GM13976 (cell line): ENCODE measurements around the gene ARHGEF17.
"Not testable (repeated sequence)": the region's sequence is repeated elsewhere in the genome, so short reads cannot be mapped to it uniquely, and the experiment has no call there.

ENCODE experiments used
- DNase-seq: peaks from one replicate; pipeline ENCODE4 v3.0.0; 2012; ENCODE audit warnings: low spot score
- in situ Hi-C: fragments of 300-500 bp; cut with MboI; formaldehyde crosslinking; loops from one replicate; pipeline ENCODE4 v1.12.0; 2022; ENCODE audit warnings: low sequenced_read_pairs, mixed read lengths, inconsistent platforms; ENCODE audit not compliant: unreplicated experiment
- TF ChIP-seq, protein P1 (sequence below): IDR thresholded peaks from 2 replicates; pipeline ENCODE4 v1.5.1; 2012; ENCODE audit warnings: borderline replicate concordance, mild to moderate bottlenecking; ENCODE audit not compliant: insufficient read depth; ENCODE audit errors: extremely low read depth, missing control alignments, control extremely low read depth

Gene ARHGEF17

DNA sequence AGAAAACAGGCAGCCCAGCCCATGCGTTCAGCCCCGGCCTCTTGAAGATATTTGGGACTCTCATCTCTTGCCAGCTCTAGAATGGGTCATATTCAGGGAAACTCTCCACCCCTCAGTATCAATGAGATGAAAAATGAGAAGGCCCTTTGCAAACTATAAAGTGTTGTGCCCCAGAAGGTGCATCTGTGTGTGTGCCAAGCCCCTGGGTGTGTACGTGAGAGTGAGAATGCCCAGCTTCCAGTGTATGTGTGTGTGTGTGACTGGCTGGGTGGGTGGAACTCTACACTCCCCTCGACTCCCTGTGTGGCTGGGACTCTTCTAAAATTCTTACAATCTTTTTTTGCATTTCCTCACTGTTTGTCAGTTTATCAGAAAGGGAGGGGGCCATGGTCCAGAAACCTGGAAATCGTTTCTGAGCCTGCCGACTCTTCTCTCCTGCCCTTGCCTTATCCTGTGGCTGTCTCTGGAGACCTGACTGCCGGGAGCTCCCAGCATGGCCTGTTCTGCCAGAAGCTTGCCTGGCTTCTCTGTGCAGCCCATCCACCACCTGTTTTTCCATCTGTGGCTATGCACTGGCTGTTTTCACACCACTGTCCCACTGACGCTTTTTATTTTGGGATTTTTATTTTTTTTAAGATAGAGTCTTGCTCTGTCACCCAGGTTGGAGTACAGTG, 34.7 kb upstream of the ARHGEF17 start:
- DNase-seq = no peak
- in situ Hi-C loops = no loop called here

DNA sequence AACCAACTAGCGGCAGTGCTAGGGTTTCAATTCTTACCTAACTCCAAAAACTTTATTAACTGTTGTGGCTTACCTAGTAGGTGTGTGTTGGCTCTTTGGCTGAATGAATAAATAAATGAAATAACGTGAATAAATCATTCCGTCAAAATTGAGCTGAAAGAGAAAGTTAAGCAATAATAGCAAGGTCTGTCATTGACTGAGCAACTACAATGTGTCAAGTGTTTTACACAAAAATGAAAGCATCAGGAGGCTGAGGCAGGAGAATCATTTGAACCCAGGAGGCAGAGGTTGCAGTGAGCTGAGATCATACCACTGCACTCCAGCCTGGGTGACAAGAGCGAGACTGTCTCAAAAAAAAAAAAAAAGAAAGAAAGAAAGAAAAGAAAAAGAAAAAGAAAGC, 33.9 kb upstream of the ARHGEF17 start:
- DNase-seq, in situ Hi-C loops: not testable (repeated sequence)

More for the DNA sequence above, 34.7 kb upstream of the ARHGEF17 start:
- TF ChIP-seq, protein P1, sequence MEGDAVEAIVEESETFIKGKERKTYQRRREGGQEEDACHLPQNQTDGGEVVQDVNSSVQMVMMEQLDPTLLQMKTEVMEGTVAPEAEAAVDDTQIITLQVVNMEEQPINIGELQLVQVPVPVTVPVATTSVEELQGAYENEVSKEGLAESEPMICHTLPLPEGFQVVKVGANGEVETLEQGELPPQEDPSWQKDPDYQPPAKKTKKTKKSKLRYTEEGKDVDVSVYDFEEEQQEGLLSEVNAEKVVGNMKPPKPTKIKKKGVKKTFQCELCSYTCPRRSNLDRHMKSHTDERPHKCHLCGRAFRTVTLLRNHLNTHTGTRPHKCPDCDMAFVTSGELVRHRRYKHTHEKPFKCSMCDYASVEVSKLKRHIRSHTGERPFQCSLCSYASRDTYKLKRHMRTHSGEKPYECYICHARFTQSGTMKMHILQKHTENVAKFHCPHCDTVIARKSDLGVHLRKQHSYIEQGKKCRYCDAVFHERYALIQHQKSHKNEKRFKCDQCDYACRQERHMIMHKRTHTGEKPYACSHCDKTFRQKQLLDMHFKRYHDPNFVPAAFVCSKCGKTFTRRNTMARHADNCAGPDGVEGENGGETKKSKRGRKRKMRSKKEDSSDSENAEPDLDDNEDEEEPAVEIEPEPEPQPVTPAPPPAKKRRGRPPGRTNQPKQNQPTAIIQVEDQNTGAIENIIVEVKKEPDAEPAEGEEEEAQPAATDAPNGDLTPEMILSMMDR = no peak

DNA sequence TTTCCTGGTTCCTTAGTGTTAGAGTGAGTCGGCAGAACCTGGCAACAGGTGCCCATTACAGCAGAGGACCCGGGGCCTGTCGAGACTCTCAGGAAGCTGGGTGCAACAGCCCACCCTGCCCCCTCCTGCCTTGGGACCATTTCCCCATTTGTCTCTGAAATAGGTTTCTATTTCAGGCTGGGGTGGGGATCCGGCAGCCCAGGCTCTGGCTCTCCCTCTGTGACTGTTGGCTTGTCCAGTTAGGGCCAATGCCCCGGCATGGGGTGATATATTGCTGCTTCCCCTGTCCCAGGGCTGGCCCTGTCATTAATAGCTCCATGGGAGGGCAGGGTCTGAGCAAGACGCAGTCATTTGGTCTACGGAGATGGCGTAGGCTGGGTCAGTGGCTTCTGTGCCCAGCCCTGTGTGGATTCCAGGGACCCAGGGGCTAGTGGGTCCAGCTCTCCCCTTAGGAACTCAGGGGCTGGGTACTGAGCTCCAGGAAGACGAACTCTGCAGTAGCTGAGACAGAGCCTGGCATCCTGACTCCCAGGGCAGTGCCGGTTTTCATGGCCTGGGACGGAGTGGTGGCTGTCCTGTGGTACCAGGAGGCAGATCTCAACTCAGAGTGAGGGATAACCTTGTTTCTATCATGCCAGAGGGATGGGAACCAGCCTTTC, 33.2 kb upstream of the ARHGEF17 start:
- in situ Hi-C loops = no loop called here
- TF ChIP-seq, protein P1 = no peak
- DNase-seq = no peak

DNA sequence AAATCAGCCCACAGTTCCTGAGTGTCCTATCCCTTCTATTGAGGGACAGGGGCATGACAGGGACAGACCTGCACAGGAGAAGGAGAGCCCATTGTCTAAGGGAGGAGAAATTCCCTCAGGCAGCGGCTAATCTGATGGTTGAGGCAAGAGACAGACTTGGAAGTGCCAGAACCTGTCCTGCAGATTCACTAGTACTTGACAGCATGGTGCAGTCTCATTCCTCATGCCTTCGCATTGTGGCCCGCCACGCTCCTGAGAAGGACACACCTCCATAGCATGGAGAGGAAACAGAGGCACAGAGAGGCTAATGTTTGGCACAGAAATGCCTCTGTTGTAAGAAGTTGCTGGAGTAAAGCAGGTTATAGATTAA, 32.7 kb upstream of the ARHGEF17 start:
- in situ Hi-C loops = no loop called here
- no peak for DNase-seq
- TF ChIP-seq, protein P1 = no peak

DNA sequence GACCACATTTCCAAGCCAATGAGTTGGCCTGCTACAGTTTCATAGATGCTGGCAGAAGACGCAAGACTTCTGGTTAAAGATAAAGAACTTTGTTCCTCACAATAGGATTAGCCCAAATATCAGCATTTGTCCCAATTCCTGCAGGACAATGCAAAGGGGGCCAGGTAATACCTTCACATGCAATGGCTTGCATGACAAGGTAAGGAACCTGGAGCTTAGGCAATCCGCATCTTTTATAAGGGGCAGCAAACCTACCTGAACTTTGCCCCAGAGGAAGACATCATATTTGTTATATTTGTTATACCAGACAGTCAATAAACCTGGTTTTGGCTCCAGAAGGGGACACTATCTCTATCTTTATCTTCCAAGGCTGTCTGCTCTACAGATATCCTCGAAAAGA, 30.6 kb upstream of the ARHGEF17 start:
- TF ChIP-seq, protein P1 = no peak
- in situ Hi-C loops = no loop called here
- DNase-seq = no peak

DNA sequence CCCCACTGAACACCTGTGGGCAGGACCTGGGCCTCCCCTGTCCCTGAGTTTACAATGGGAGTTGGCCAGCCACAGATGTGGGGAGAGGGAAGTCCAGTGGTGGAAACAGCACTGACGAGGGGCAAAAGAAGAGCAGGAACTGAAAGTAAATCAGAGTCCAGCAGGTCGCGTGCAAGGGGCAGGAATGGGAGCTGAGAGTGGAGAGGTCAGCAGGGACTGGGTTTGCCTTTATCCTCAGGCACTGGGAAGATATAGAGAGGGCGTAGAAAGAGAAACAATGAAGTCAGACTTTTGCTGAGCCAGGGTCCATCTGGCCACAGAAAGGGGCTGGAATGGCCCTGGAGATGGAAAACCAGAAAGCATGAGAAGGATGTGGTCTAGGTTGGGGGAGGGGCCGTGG, 27.4 kb upstream of the ARHGEF17 start:
- in situ Hi-C loops = no loop called here
- TF ChIP-seq, protein P1 = no peak

DNA sequence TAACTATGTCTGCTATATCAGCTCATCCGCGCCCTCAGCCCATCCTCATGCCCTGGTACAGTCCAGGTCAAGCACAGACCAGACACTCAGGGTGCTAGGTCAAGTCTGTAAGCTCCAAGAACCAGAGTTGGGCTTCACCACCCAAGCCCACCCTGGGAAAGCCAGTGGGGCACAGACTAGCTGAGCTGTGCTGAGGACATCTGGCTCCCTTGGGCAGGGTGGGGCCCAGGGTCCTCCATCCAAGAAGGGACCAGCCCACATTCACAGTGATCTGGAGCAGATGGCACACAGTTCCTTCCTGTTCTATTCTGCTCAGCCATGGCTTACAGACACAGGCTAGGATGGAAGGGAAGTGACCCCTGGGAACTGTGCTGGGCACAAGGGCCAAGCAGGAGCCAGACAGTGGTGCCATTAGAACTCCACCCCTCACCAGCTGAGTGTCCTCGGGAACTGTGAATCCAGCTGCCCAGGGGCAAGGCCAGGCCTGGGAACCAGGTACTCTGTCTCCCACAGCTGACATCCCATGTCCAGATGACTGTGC, 26.8 kb upstream of the ARHGEF17 start:
- no peak for DNase-seq
- in situ Hi-C loops = no loop called here
- TF ChIP-seq, protein P1 = no peak

More for the DNA sequence above, 27.4 kb upstream of the ARHGEF17 start:
- DNase-seq = no peak
